NT2/D1 (cell line): Measurements from ENCODE around the gene LAPTM4A.

Experiments
- DNase-seq: peaks from one replicate; pipeline ENCODE4 v3.0.0-alpha.2; 2011; ENCODE audit warnings: low read depth, low spot score
- H3K27me3 ChIP-seq: 2 replicates; pipeline ENCODE4 v1.6.0; 2011; ENCODE audit warnings: mild to moderate bottlenecking; ENCODE audit not compliant: insufficient read length, insufficient read depth
- H3K36me3 ChIP-seq: 2 replicates; pipeline ENCODE4 v1.6.1; 2011; ENCODE audit warnings: mild to moderate bottlenecking, low read length, mixed read lengths; ENCODE audit not compliant: insufficient read depth, insufficient read length
- H3K4me1 ChIP-seq: 2 replicates; pipeline ENCODE4 v1.5.1; 2011; ENCODE audit not compliant: insufficient read depth, insufficient read length
- H3K4me3 ChIP-seq: 2 replicates; pipeline ENCODE4 v1.5.1; 2011; ENCODE audit warnings: low read depth; ENCODE audit not compliant: insufficient read length
- H3K9ac ChIP-seq: 2 replicates; pipeline ENCODE4 v1.6.0; 2011; ENCODE audit warnings: low read depth; ENCODE audit not compliant: insufficient read length
- H3K9me3 ChIP-seq: 2 replicates; pipeline ENCODE4 v1.5.1; 2011; ENCODE audit warnings: mild to moderate bottlenecking, low read length; ENCODE audit not compliant: insufficient read depth
- SUZ12 ChIP-seq: IDR thresholded peaks from 2 replicates; pipeline ENCODE4 v1.6.1; 2011; ENCODE audit not compliant: insufficient read length, insufficient read depth; ENCODE audit errors: extremely low read depth
- YY1 ChIP-seq: IDR thresholded peaks from 2 replicates; pipeline ENCODE4 v1.6.1; 2011; ENCODE audit not compliant: insufficient read length, insufficient read depth
- ZNF274 ChIP-seq: IDR thresholded peaks from 2 replicates; pipeline ENCODE4 v1.6.1; 2011; ENCODE audit warnings: mild to moderate bottlenecking, low read depth, low read length

LAPTM4A gene

GRCh38 chr2:20023688-20024087 lies 27.7 kb downstream of the LAPTM4A start:
- H3K36me3 ChIP-seq, result peaks cover 3% of the 10 kb centered on the region
- H3K9me3 ChIP-seq, result peaks cover 24% of the 10 kb centered on the region; the same call in 1 of the 2 replicates
- H3K27me3 ChIP-seq, result no peaks in the 10 kb centered on the region
- no peak for DNase-seq
- no peak overlapping the region for H3K9ac ChIP-seq
- no peak overlapping the region for H3K4me3 ChIP-seq
- no peaks in the 10 kb centered on the region for H3K4me1 ChIP-seq
- TF ChIP-seq YY1, result no peak
- no peak for TF ChIP-seq ZNF274
- no peak for TF ChIP-seq SUZ12

- Histone ChIP-seq H3K36me3 (no peaks in the 10 kb centered on the region), H3K4me1 (no peaks in the 10 kb centered on the region)
- DNase-seq, result no peak
Observed at GRCh38 chr2:20021405-20022009, 29.9 kb downstream of the LAPTM4A start.

GRCh38 chr2:20019747-20020146 lies 31.7 kb downstream of the LAPTM4A start:
- Histone ChIP-seq H3K9ac (no peak overlapping the region), H3K36me3 (no peaks in the 10 kb centered on the region), H3K4me3 (no peak overlapping the region), H3K27me3 (no peaks in the 10 kb centered on the region), H3K4me1 (no peaks in the 10 kb centered on the region), H3K9me3 (peaks cover 26% of the 10 kb centered on the region; the same call in 1 of the 2 replicates)
- TF ChIP-seq SUZ12, result no peak
- no peak for TF ChIP-seq ZNF274
- DNase-seq, result no peak

More at GRCh38 chr2:20021405-20022009, 29.9 kb downstream of the LAPTM4A start:
- H3K4me3 ChIP-seq, result no peak overlapping the region
- H3K27me3 ChIP-seq, result no peaks in the 10 kb centered on the region
- no peak overlapping the region for H3K9ac ChIP-seq
- peaks cover 24% of the 10 kb centered on the region; the same call in 1 of the 2 replicates for H3K9me3 ChIP-seq
- TF ChIP-seq ZNF274, result no peak
- TF ChIP-seq SUZ12, result no peak
- TF ChIP-seq YY1, result no peak

GRCh38 chr2:20018601-20019152 lies 32.8 kb downstream of the LAPTM4A start:
- Histone ChIP-seq H3K9ac (no peak overlapping the region), H3K36me3 (no peaks in the 10 kb centered on the region), H3K27me3 (peaks cover 6% of the 10 kb centered on the region), H3K4me3 (no peak overlapping the region), H3K9me3 (peaks cover 32% of the 10 kb centered on the region; the same call in 1 of the 2 replicates), H3K4me1 (no peaks in the 10 kb centered on the region)
- DNase-seq, result no peak
- TF ChIP-seq YY1 (no peak), ZNF274 (no peak), SUZ12 (no peak)

GRCh38 chr2:20016346-20016745 lies 35.1 kb downstream of the LAPTM4A start:
- TF ChIP-seq SUZ12 (no peak), YY1 (no peak), ZNF274 (no peak)
- H3K4me3 ChIP-seq, result no peak overlapping the region
- peaks cover 17% of the 10 kb centered on the region; the same call in 1 of the 2 replicates for H3K9me3 ChIP-seq
- no peaks in the 10 kb centered on the region for H3K4me1 ChIP-seq
- H3K9ac ChIP-seq, result no peak overlapping the region
- peaks cover 18% of the 10 kb centered on the region for H3K27me3 ChIP-seq
- H3K36me3 ChIP-seq, result no peaks in the 10 kb centered on the region
- DNase-seq, result no peak

- H3K36me3 ChIP-seq, result no peaks in the 10 kb centered on the region
- peaks cover 10% of the 10 kb centered on the region; the same call in 1 of the 2 replicates for H3K9me3 ChIP-seq
- DNase-seq, result no peak
- H3K9ac ChIP-seq, result no peak overlapping the region
- H3K27me3 ChIP-seq, result peaks cover 26% of the 10 kb centered on the region
- no peaks in the 10 kb centered on the region for H3K4me1 ChIP-seq
- no peak for TF ChIP-seq SUZ12
- no peak overlapping the region for H3K4me3 ChIP-seq
Observed at GRCh38 chr2:20015482-20016083, 35.8 kb downstream of the LAPTM4A start.

GRCh38 chr2:20013126-20013849 lies 38.1 kb downstream of the LAPTM4A start:
- H3K4me1 ChIP-seq, result no peaks in the 10 kb centered on the region
- H3K27me3 ChIP-seq, result peaks cover 33% of the 10 kb centered on the region
- TF ChIP-seq SUZ12 (no peak), YY1 (no peak), ZNF274 (no peak)
- peak overlapping the region; percentile 59 for H3K9ac ChIP-seq
- DNase-seq, result no peak
- peaks cover 8% of the 10 kb centered on the region; the same call in 1 of the 2 replicates for H3K9me3 ChIP-seq
- H3K36me3 ChIP-seq, result no peaks in the 10 kb centered on the region
- peak overlapping the region; percentile 41 for H3K4me3 ChIP-seq
